ENCODE measurements around the gene SLC36A2. TPM values are rescaled to one million over a fixed set of nuclear protein-coding genes. Genes with fewer than 3 reads are reported as not detected.
"Not testable (repeated sequence)": the region's sequence is repeated elsewhere in the genome, so short reads cannot be mapped to it uniquely, and the experiment has no call there.

The SLC36A2 gene
- total and polyA plus RNA-seq, 2 experiments from 2014 or later: 0.30 TPM; not detected in 1

- no peaks in the 10 kb centered on the region for H3K9me3 ChIP-seq (ENCODE audit: low read depth)
- H2AFZ ChIP-seq: no peak overlapping the region
- H3K4me1 ChIP-seq (ENCODE audit: insufficient read depth): no peaks in the 10 kb centered on the region
- DNase-seq (ENCODE audit: low spot score): no peak
- H3K4me2 ChIP-seq: no peak overlapping the region
- H4K20me1 ChIP-seq (ENCODE audit: insufficient read depth, poor library complexity, severe bottlenecking): no peaks in the 10 kb centered on the region
- H3K27ac ChIP-seq: no peak overlapping the region
- no peaks in the 10 kb centered on the region for H3K9me2 ChIP-seq (replicated peaks; ENCODE audit: insufficient read depth)
- TF ChIP-seq EZH2phosphoT487 (IDR thresholded peaks at IDR 0.05; ENCODE audit: low read depth, severe bottlenecking, unreplicated experiment): no peak
- TF ChIP-seq, protein P1, sequence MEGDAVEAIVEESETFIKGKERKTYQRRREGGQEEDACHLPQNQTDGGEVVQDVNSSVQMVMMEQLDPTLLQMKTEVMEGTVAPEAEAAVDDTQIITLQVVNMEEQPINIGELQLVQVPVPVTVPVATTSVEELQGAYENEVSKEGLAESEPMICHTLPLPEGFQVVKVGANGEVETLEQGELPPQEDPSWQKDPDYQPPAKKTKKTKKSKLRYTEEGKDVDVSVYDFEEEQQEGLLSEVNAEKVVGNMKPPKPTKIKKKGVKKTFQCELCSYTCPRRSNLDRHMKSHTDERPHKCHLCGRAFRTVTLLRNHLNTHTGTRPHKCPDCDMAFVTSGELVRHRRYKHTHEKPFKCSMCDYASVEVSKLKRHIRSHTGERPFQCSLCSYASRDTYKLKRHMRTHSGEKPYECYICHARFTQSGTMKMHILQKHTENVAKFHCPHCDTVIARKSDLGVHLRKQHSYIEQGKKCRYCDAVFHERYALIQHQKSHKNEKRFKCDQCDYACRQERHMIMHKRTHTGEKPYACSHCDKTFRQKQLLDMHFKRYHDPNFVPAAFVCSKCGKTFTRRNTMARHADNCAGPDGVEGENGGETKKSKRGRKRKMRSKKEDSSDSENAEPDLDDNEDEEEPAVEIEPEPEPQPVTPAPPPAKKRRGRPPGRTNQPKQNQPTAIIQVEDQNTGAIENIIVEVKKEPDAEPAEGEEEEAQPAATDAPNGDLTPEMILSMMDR (IDR thresholded peaks at IDR 0.05; ENCODE audit: poor library complexity): no peak
- TF ChIP-seq EZH2 (IDR thresholded peaks at IDR 0.05; ENCODE audit: borderline replicate concordance): no peak
- H3K4me3 ChIP-seq: no peak overlapping the region
- H3K79me2 ChIP-seq: no peaks in the 10 kb centered on the region
- WGBS (ENCODE audit: low lambda C conversion rate, missing lambda C conversion rate): 88% methylated on average over 2 of the region's 2 CpGs
- H3K27me3 ChIP-seq: no peaks in the 10 kb centered on the region
- no peaks in the 10 kb centered on the region for H3K36me3 ChIP-seq (replicated peaks; ENCODE audit: insufficient read depth, low read depth)
These were observed 35.2 kb upstream of the SLC36A2 start for GRCh38 chr5:151382576-151382975.

DNA sequence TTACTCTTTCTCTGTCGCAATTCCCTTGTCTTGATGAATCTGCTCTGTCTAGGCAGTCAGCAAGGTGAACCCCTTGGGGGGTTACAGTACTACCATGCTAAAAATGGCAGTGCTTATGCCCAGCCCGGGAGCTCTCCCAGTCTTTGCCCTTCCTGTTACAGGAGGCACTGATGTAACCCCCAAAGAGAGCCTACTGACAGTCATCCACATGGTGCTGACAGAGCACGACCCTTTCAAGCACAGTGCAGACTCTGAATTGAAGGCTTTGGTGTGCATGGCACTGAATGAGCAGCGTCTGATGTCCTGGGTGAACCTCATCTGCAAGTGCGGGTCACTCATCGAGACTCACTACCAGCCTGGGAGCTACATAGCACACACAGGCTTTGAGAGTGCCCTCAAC is 34.5 kb upstream of the SLC36A2 start:
- H3K27ac ChIP-seq: no peak overlapping the region
- H3K4me3 ChIP-seq: no peak overlapping the region
- no peaks in the 10 kb centered on the region for H3K4me1 ChIP-seq (ENCODE audit: insufficient read depth)
- DNase-seq (ENCODE audit: low spot score): no peak
- no peaks in the 10 kb centered on the region for H4K20me1 ChIP-seq (ENCODE audit: insufficient read depth, poor library complexity, severe bottlenecking)
- no peaks in the 10 kb centered on the region for H3K9me3 ChIP-seq (ENCODE audit: low read depth)
- 92% methylated on average over 6 of the region's 6 CpGs for WGBS (ENCODE audit: low lambda C conversion rate, missing lambda C conversion rate)
- H2AFZ ChIP-seq: no peak overlapping the region
- H3K36me3 ChIP-seq (replicated peaks; ENCODE audit: insufficient read depth, low read depth): no peaks in the 10 kb centered on the region
- TF ChIP-seq EZH2phosphoT487 (IDR thresholded peaks at IDR 0.05; ENCODE audit: low read depth, severe bottlenecking, unreplicated experiment) (no peak), EZH2 (IDR thresholded peaks at IDR 0.05; ENCODE audit: borderline replicate concordance) (no peak)
- TF ChIP-seq, protein P1 (IDR thresholded peaks at IDR 0.05; ENCODE audit: poor library complexity): no peak
- no peaks in the 10 kb centered on the region for H3K79me2 ChIP-seq
- no peaks in the 10 kb centered on the region for H3K27me3 ChIP-seq
- H3K4me2 ChIP-seq: no peak overlapping the region
- H3K9me2 ChIP-seq (replicated peaks; ENCODE audit: insufficient read depth): no peaks in the 10 kb centered on the region

DNA sequence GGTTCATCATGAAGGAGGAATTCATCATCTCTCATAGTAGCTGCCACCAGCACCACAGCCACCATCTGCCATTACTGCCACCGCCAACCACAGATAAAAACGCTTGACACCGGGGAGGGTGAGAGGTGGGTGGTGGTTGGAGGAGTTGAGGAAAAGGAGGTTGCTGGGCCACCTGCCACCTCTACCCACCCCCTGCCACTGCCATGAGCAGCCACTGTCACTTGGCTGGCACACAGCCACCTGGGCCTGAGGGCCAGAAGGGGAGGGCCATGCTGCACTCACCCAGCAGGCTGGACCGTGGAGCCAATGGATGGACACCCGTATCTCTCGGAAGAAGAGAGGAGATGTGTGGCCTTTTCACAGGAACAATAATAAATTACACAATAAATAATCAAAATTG is 31.3 kb upstream of the SLC36A2 start:
- Histone ChIP-seq H3K27me3 (no peaks in the 10 kb centered on the region), H3K27ac (no peak overlapping the region), H3K9me2 (replicated peaks; ENCODE audit: insufficient read depth) (no peaks in the 10 kb centered on the region), H2AFZ (no peak overlapping the region), H4K20me1 (ENCODE audit: insufficient read depth, poor library complexity, severe bottlenecking) (no peaks in the 10 kb centered on the region), H3K4me1 (ENCODE audit: insufficient read depth) (no peaks in the 10 kb centered on the region), H3K36me3 (replicated peaks; ENCODE audit: insufficient read depth, low read depth) (no peaks in the 10 kb centered on the region), H3K79me2 (no peaks in the 10 kb centered on the region), H3K4me2 (no peak overlapping the region), H3K9me3 (ENCODE audit: low read depth) (no peaks in the 10 kb centered on the region), H3K4me3 (no peak overlapping the region)
- WGBS (ENCODE audit: low lambda C conversion rate, missing lambda C conversion rate): 100% methylated on average over 6 of the region's 6 CpGs
- no peak for DNase-seq (ENCODE audit: low spot score)
- no peak for TF ChIP-seq EZH2phosphoT487 (IDR thresholded peaks at IDR 0.05; ENCODE audit: low read depth, severe bottlenecking, unreplicated experiment)
- TF ChIP-seq, protein P1 (IDR thresholded peaks at IDR 0.05; ENCODE audit: poor library complexity): no peak
- TF ChIP-seq EZH2 (IDR thresholded peaks at IDR 0.05; ENCODE audit: borderline replicate concordance): no peak

- Histone ChIP-seq H3K27ac (no peak overlapping the region), H2AFZ (no peak overlapping the region), H3K4me1 (ENCODE audit: insufficient read depth) (no peaks in the 10 kb centered on the region), H3K27me3 (no peaks in the 10 kb centered on the region), H3K79me2 (no peaks in the 10 kb centered on the region), H3K9me2 (replicated peaks; ENCODE audit: insufficient read depth) (no peaks in the 10 kb centered on the region), H3K4me3 (no peak overlapping the region), H3K4me2 (no peak overlapping the region), H4K20me1 (ENCODE audit: insufficient read depth, poor library complexity, severe bottlenecking) (no peaks in the 10 kb centered on the region), H3K36me3 (replicated peaks; ENCODE audit: insufficient read depth, low read depth) (no peaks in the 10 kb centered on the region), H3K9me3 (ENCODE audit: low read depth) (no peaks in the 10 kb centered on the region)
- WGBS (ENCODE audit: low lambda C conversion rate, missing lambda C conversion rate): 0% methylated on average over 1 of the region's 1 CpG
- DNase-seq (ENCODE audit: low spot score): no peak
- TF ChIP-seq, protein P1 (IDR thresholded peaks at IDR 0.05; ENCODE audit: poor library complexity): no peak
- TF ChIP-seq EZH2phosphoT487 (IDR thresholded peaks at IDR 0.05; ENCODE audit: low read depth, severe bottlenecking, unreplicated experiment) (no peak), EZH2 (IDR thresholded peaks at IDR 0.05; ENCODE audit: borderline replicate concordance) (no peak)
These were observed 27.2 kb upstream of the SLC36A2 start for GRCh38 chr5:151374539-151374938.

- not testable (repeated sequence) for DNase-seq (ENCODE audit: low spot score); H3K9me2 ChIP-seq (replicated peaks; ENCODE audit: insufficient read depth); H2AFZ ChIP-seq; H3K9me3 ChIP-seq (ENCODE audit: low read depth); H3K27ac ChIP-seq; H3K4me3 ChIP-seq; H3K79me2 ChIP-seq; H3K4me2 ChIP-seq; H4K20me1 ChIP-seq (ENCODE audit: insufficient read depth, poor library complexity, severe bottlenecking); H3K4me1 ChIP-seq (ENCODE audit: insufficient read depth); H3K27me3 ChIP-seq; H3K36me3 ChIP-seq (replicated peaks; ENCODE audit: insufficient read depth, low read depth)
- 67% methylated on average over 6 of the region's 6 CpGs for WGBS (ENCODE audit: low lambda C conversion rate, missing lambda C conversion rate)
These were observed 19.7 kb upstream of the SLC36A2 start for GRCh38 chr5:151367038-151367437.
